GM18502 (cell line): ENCODE measurements around the gene CCDC7.
"Not testable (repeated sequence)": the region's sequence is repeated elsewhere in the genome, so short reads cannot be mapped to it uniquely, and the experiment has no call there.

Experiments
- ATAC-seq: cut with Tn5 transposase; IDR thresholded peaks from one replicate; pipeline ENCODE4 v1.9.1; 2021; ENCODE audit warnings: mild to moderate bottlenecking; ENCODE audit not compliant: unreplicated experiment, poor library complexity

The CCDC7 gene

GRCh38 chr10:32795598-32796183 is 349.8 kb downstream of the CCDC7 start:
- no peak for ATAC-seq

GRCh38 chr10:32797393-32797792 is 351.5 kb downstream of the CCDC7 start:
- not testable (repeated sequence) for ATAC-seq

GRCh38 chr10:32846974-32847373 is 401.0 kb downstream of the CCDC7 start:
- no peak for ATAC-seq

GRCh38 chr10:32851301-32851700 is 405.4 kb downstream of the CCDC7 start:
- ATAC-seq: no peak

- no peak for ATAC-seq
Measured at GRCh38 chr10:32854435-32854834, 408.5 kb downstream of the CCDC7 start.

- ATAC-seq: no peak
Measured at GRCh38 chr10:32865170-32865569, 419.2 kb downstream of the CCDC7 start.

GRCh38 chr10:32877915-32878314 is 432.0 kb downstream of the CCDC7 start:
- no peak for ATAC-seq

- ATAC-seq: no peak
Measured at GRCh38 chr10:32878646-32879045, 432.7 kb downstream of the CCDC7 start.

- ATAC-seq: no peak
Measured at GRCh38 chr10:32882076-32882475, 436.1 kb downstream of the CCDC7 start.

GRCh38 chr10:32887481-32887880 is 441.5 kb downstream of the CCDC7 start:
- ATAC-seq: no peak

GRCh38 chr10:32888161-32888927 is 442.4 kb downstream of the CCDC7 start:
- no peak for ATAC-seq

- ATAC-seq: no peak
Measured at GRCh38 chr10:32889631-32890212, 443.8 kb downstream of the CCDC7 start.

GRCh38 chr10:32890444-32890843 is 444.5 kb downstream of the CCDC7 start:
- no peak for ATAC-seq

- ATAC-seq: no peak
Measured at GRCh38 chr10:32891261-32891660, 445.3 kb downstream of the CCDC7 start.

GRCh38 chr10:32893434-32893833 is 447.5 kb downstream of the CCDC7 start:
- ATAC-seq: no peak

- ATAC-seq: no peak
Measured at GRCh38 chr10:32893916-32894664, 448.1 kb downstream of the CCDC7 start.

GRCh38 chr10:32895200-32895968 is 449.4 kb downstream of the CCDC7 start:
- ATAC-seq: not testable (repeated sequence)

GRCh38 chr10:32901815-32902214 is 455.9 kb downstream of the CCDC7 start:
- no peak for ATAC-seq

- no peak for ATAC-seq
Measured at GRCh38 chr10:32905466-32905865, 459.5 kb downstream of the CCDC7 start.

- ATAC-seq: no peak
Measured at GRCh38 chr10:32906595-32906994, 460.7 kb downstream of the CCDC7 start.
